ENCODE measurements around the gene TUFM. TPM values are rescaled to one million over a fixed set of nuclear protein-coding genes. Genes with fewer than 3 reads are reported as not detected.

TUFM gene
- total RNA-seq, 1 experiment from 2014 or later = 361 TPM

DNA sequence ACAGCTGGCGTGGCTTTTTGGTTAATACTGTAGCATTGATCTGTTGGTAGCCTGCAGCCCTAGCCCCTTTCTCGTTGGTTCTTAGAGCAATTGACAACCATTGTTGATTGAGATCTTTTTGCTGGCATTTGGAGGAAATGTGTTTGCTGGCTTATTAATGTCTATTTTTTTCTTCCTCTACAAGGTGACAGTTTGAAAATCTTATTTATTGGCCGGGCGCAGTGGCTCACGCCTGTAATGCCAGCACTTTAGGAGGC lies 21.5 kb downstream of the TUFM start:
- Histone ChIP-seq H3K9me3 (ENCODE audit: control insufficient read depth in 1 of 2, insufficient read depth in 1 of 2, low read depth in 1 of 2, low read length in 2 of 2) (no peaks in the 10 kb centered on the region), H3K9me2 (ENCODE audit: insufficient read depth) (no peaks in the 10 kb centered on the region), H4K20me1 (ENCODE audit: insufficient read depth) (peaks cover 14% of the 10 kb centered on the region; the same call in 1 of the 2 replicates), H3K79me2 (ENCODE audit: insufficient read depth, low read length) (peaks cover 71% of the 10 kb centered on the region), H3K4me3 (replicated peaks in 1 of 2; ENCODE audit: low read depth in 1 of 2, low read length in 2 of 2) (peak overlapping the region; percentile 66 to 72), H3K4me1 (ENCODE audit: control insufficient read depth in 1 of 2, insufficient read depth in 2 of 2, low read length in 2 of 2) (peaks cover 5 to 22% of the 10 kb centered on the region in 2 experiments; a peak in 3 of 4 replicates), H3K4me2 (ENCODE audit: low read length) (peak overlapping the region; percentile 73), H3K27me3 (ENCODE audit: insufficient read depth, low read length) (no peaks in the 10 kb centered on the region), H3K9ac (ENCODE audit: low read length) (peak overlapping the region; percentile 100), H3K36me3 (ENCODE audit: control insufficient read depth in 1 of 2, insufficient read depth in 2 of 2, low read length in 2 of 2) (peaks cover 34 to 45% of the 10 kb centered on the region in 2 experiments), H2AFZ (ENCODE audit: low read depth, low read length, poor library complexity, severe bottlenecking) (no peak overlapping the region), H3K27ac (ENCODE audit: low read depth, low read length) (peak overlapping the region; percentile 100)
- POLR2A ChIA-PET = interaction anchor here (3.3 kb wide), 1 partner anchor 21 kb away, joined by 20 read pairs; the partner anchor contains the start of gene TUFM
- DNase-seq (ENCODE audit: low read depth, low spot score) (no peak), ATAC-seq (no peak)
- BruUV-seq (replicated peaks) = TSS peak; percentile 54
- RAD21 ChIA-PET (ENCODE audit: low non-redundant PET in 1 of 2, low total read pairs in 2 of 2, uncharacterized antibody in 2 of 2, unreplicated experiment in 2 of 2) = no interaction called here
- intact Hi-C loops (cut with micrococcal nuclease) = no loop called here
- TF ChIP-seq CEBPB (IDR thresholded peaks at IDR 0.05; ENCODE audit: low read depth) (no peak), SIN3A (IDR thresholded peaks at IDR 0.05; ENCODE audit: low read depth) (no peak; the same call in 1 of the 2 replicates), FOSL1 (IDR thresholded peaks at IDR 0.05; ENCODE audit: low read depth) (no peak), YY1 (IDR thresholded peaks at IDR 0.05; ENCODE audit: extremely low read depth, insufficient replicate concordance, low read depth, low read length) (no peak), JUND (IDR thresholded peaks at IDR 0.05) (no peak), EZH2 (IDR thresholded peaks at IDR 0.05) (no peak), SP1 (IDR thresholded peaks at IDR 0.05; ENCODE audit: low read depth) (no peak)
- CTCF ChIA-PET = no interaction called here

DNA sequence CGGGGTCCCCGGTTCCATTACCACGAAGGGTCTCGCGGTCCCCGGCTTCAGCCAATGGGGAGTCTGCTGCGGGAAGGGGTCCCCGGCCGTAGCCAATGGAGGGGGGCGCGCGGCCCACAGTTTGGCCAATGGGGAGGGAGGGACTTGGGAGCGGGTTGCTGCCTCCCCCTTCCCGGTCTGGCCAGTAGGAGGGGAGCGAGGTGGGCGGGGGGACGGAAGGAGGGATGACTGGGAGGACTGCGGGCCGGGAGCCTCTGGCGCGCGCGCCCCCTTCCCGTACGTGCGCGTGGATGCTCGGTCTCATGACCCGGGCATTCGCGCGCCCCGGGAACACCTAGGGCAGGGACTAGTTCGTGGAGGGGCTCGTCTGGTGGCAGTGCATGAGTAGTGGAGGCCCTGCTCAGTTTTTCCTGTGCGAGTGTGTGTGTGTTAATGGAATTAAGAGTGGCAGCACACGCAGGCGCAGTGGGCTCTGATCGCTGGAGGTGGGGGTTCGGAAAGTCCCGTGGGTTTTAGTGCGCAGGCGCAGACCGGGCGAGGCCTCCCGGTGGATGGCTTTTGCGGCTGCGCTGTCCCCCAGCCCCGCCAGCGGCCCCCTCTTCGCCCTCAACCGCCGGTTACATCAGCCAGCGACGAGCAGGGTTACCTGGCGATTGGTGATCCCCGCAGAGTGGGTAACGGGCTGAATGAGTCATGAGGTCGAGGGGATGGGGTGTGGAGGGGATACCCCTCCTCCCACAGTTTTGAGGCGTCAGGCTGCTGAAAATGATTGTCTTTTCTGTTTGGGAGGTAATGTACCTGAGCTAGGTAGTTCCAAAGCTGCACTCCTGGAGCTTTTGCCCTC lies 22.1 kb downstream of the TUFM start:
- H3K9me2 ChIP-seq (ENCODE audit: insufficient read depth) = no peaks in the 10 kb centered on the region
- ChIA-PET RAD21 (ENCODE audit: low non-redundant PET in 1 of 2, low total read pairs in 2 of 2, uncharacterized antibody in 2 of 2, unreplicated experiment in 2 of 2) (no interaction called here), CTCF (no interaction called here), POLR2A (interaction anchor here (3.3 kb wide), 1 partner anchor 22 kb away, joined by 20 read pairs; the partner anchor contains the start of gene TUFM)
- ATAC-seq (peak; percentile 81), DNase-seq (ENCODE audit: low read depth, low spot score) (peak; percentile 94)
- peak overlapping the region; percentile 100 for H3K9ac ChIP-seq (ENCODE audit: low read length)
- H3K4me3 ChIP-seq (replicated peaks in 1 of 2; ENCODE audit: low read depth in 1 of 2, low read length in 2 of 2) = peak overlapping the region; percentile 66 to 72
- no peaks in the 10 kb centered on the region for H3K9me3 ChIP-seq (ENCODE audit: control insufficient read depth in 1 of 2, insufficient read depth in 1 of 2, low read depth in 1 of 2, low read length in 2 of 2)
- peak overlapping the region; percentile 73 for H3K4me2 ChIP-seq (ENCODE audit: low read length)
- intact Hi-C loops (cut with micrococcal nuclease) = no loop called here
- H2AFZ ChIP-seq (ENCODE audit: low read depth, low read length, poor library complexity, severe bottlenecking) = no peak overlapping the region
- H3K27ac ChIP-seq (ENCODE audit: low read depth, low read length) = peak overlapping the region; percentile 100
- H4K20me1 ChIP-seq (ENCODE audit: insufficient read depth) = peaks cover 14% of the 10 kb centered on the region; the same call in 1 of the 2 replicates
- H3K27me3 ChIP-seq (ENCODE audit: insufficient read depth, low read length) = no peaks in the 10 kb centered on the region
- H3K4me1 ChIP-seq (ENCODE audit: control insufficient read depth in 1 of 2, insufficient read depth in 2 of 2, low read length in 2 of 2) = peaks cover 5 to 22% of the 10 kb centered on the region in 2 experiments; a peak in 3 of 4 replicates
- BruUV-seq (replicated peaks) = no TSS peak
- peaks cover 66% of the 10 kb centered on the region for H3K79me2 ChIP-seq (ENCODE audit: insufficient read depth, low read length)
- H3K36me3 ChIP-seq (ENCODE audit: control insufficient read depth in 1 of 2, insufficient read depth in 2 of 2, low read length in 2 of 2) = peaks cover 31 to 39% of the 10 kb centered on the region in 2 experiments
- TF ChIP-seq TCF7L2 (IDR thresholded peaks at IDR 0.05; ENCODE audit: borderline replicate concordance, extremely low read depth, insufficient read depth, insufficient read length) (no peak), ZNF274 (IDR thresholded peaks at IDR 0.05; ENCODE audit: low read depth, low read length) (no peak), CBX3 (IDR thresholded peaks at IDR 0.05; ENCODE audit: low read depth) (no peak), POLR2A (IDR thresholded peaks at IDR 0.05; ENCODE audit: borderline replicate concordance, extremely low read depth, insufficient read depth, insufficient read length) (peak; percentile 41), SP1 (IDR thresholded peaks at IDR 0.05; ENCODE audit: low read depth) (peak; percentile 83), YY1 (IDR thresholded peaks at IDR 0.05; ENCODE audit: extremely low read depth, insufficient replicate concordance, low read depth, low read length) (no peak), EGR1 (IDR thresholded peaks at IDR 0.05; ENCODE audit: low read depth) (no peak; the same call in 1 of the 2 replicates), EZH2phosphoT487 (IDR thresholded peaks at IDR 0.05; ENCODE audit: borderline replicate concordance) (no peak)
- TF ChIP-seq, protein P1, sequence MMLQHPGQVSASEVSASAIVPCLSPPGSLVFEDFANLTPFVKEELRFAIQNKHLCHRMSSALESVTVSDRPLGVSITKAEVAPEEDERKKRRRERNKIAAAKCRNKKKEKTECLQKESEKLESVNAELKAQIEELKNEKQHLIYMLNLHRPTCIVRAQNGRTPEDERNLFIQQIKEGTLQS (IDR thresholded peaks at IDR 0.05) = no peak
- TF ChIP-seq, protein P2, sequence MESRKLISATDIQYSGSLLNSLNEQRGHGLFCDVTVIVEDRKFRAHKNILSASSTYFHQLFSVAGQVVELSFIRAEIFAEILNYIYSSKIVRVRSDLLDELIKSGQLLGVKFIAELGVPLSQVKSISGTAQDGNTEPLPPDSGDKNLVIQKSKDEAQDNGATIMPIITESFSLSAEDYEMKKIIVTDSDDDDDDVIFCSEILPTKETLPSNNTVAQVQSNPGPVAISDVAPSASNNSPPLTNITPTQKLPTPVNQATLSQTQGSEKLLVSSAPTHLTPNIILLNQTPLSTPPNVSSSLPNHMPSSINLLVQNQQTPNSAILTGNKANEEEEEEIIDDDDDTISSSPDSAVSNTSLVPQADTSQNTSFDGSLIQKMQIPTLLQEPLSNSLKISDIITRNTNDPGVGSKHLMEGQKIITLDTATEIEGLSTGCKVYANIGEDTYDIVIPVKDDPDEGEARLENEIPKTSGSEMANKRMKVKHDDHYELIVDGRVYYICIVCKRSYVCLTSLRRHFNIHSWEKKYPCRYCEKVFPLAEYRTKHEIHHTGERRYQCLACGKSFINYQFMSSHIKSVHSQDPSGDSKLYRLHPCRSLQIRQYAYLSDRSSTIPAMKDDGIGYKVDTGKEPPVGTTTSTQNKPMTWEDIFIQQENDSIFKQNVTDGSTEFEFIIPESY (IDR thresholded peaks at IDR 0.05; ENCODE audit: extremely low read depth, insufficient replicate concordance, low read length) = peak; percentile 46
- TF ChIP-seq, protein P3, sequence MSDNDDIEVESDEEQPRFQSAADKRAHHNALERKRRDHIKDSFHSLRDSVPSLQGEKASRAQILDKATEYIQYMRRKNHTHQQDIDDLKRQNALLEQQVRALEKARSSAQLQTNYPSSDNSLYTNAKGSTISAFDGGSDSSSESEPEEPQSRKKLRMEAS (IDR thresholded peaks at IDR 0.05) = peak; percentile 59; the same call in 1 of the 2 replicates

All from HCT116 (cell line).